HepG2 (cell line): ENCODE measurements around the gene ARMC5. TPM values are rescaled to one million over a fixed set of nuclear protein-coding genes. Genes with fewer than 3 reads are reported as not detected.
A peak's percentile ranks its signal among the peaks of the same experiment; 100 is the strongest.

ENCODE experiments used
- AKAP8 ChIP-seq: sonication (generic); formaldehyde crosslinking; IDR thresholded peaks from 2 replicates; pipeline ENCODE4 v1.5.1; 2020; ENCODE audit warnings: mild to moderate bottlenecking, missing genetic modification reagents
- ESRRA ChIP-seq: sonication (generic); formaldehyde crosslinking; IDR thresholded peaks from 2 replicates; pipeline ENCODE4 v1.5.1; 2020; ENCODE audit warnings: mild to moderate bottlenecking, low read depth, missing genetic modification reagents
- HNRNPLL ChIP-seq: fragments of 200-400 bp; formaldehyde crosslinking; IDR thresholded peaks from 2 replicates; pipeline ENCODE4 v1.6.1; 2017; ENCODE audit warnings: mild to moderate bottlenecking, low read depth, low read length; ENCODE audit not compliant: poor library complexity, severe bottlenecking
- JUNB ChIP-seq: sonication (generic); formaldehyde crosslinking; IDR thresholded peaks from 2 replicates; pipeline ENCODE4 v1.8.0; 2022; ENCODE audit warnings: missing genetic modification reagents, mild to moderate bottlenecking, borderline replicate concordance
- MAF1 ChIP-seq: sonication (generic); formaldehyde crosslinking; IDR thresholded peaks from 2 replicates; pipeline ENCODE4 v1.5.0; 2020; ENCODE audit warnings: missing genetic modification reagents, borderline replicate concordance
- MAFK ChIP-seq, 2 experiments: IDR thresholded peaks in 1 of 2; conservative IDR thresholded peaks in 1 of 2; 2 replicates each; pipeline ENCODE4 v1.6.1; 2011; ENCODE audit warnings: improper control_type of control experiment in 2 of 2, low read length in 2 of 2
- MYNN ChIP-seq: sonication (generic); formaldehyde crosslinking; IDR thresholded peaks from 2 replicates; pipeline ENCODE4 v1.4.0; 2020; ENCODE audit warnings: mild to moderate bottlenecking, low read depth, missing genetic modification reagents
- NBN ChIP-seq: fragments of 450-650 bp; conservative IDR thresholded peaks from 2 replicates; pipeline ENCODE4 v1.6.1; 2017
- NCOA2 ChIP-seq: sonication (generic); formaldehyde crosslinking; IDR thresholded peaks from 2 replicates; pipeline ENCODE4 v1.8.0; 2022; ENCODE audit warnings: inconsistent platforms
- PAWR ChIP-seq: sonication (generic); formaldehyde crosslinking; IDR thresholded peaks from 2 replicates; pipeline ENCODE4 v1.4.0; 2020; ENCODE audit warnings: missing genetic modification reagents, mild to moderate bottlenecking, borderline replicate concordance
- PHF8 ChIP-seq: sonication (generic); formaldehyde crosslinking; IDR thresholded peaks from 2 replicates; pipeline ENCODE4 v1.5.0; 2020; ENCODE audit warnings: missing genetic modification reagents
- RFXAP ChIP-seq: sonication (generic); formaldehyde crosslinking; IDR thresholded peaks from 2 replicates; pipeline ENCODE4 v1.4.0; 2020; ENCODE audit warnings: missing genetic modification reagents, borderline replicate concordance
- SMAD1 ChIP-seq: sonication (generic); formaldehyde crosslinking; IDR thresholded peaks from 2 replicates; pipeline ENCODE4 v1.4.0; 2020; ENCODE audit warnings: missing genetic modification reagents, low read depth, mild to moderate bottlenecking, borderline replicate concordance
- SOX13 ChIP-seq, 3 experiments: fragments of 450-650 bp in 1 of 3; sonication (generic) in 1 of 3; formaldehyde crosslinking in 1 of 3; IDR thresholded peaks in 2 of 3; conservative IDR thresholded peaks in 1 of 3; 2 replicates each; pipeline versions ENCODE4 v1.5.0 to v1.6.1; 2016 to 2020; ENCODE audit warnings: antibody characterized with exemption in 1 of 3, mild to moderate bottlenecking in 1 of 3, missing compliant biosample characterization in 1 of 3, missing genetic modification reagents in 1 of 3, moderate library complexity in 1 of 3
- TAF15 ChIP-seq: fragments of 200-400 bp; formaldehyde crosslinking; IDR thresholded peaks from one replicate; pipeline ENCODE4 v1.6.1; 2018; ENCODE audit warnings: mild to moderate bottlenecking, low read depth, low read length; ENCODE audit not compliant: poor library complexity, severe bottlenecking
- TBP ChIP-seq: sonication (generic); formaldehyde crosslinking; IDR thresholded peaks from 2 replicates; pipeline ENCODE4 v1.5.0; 2020; ENCODE audit warnings: missing genetic modification reagents
- TEAD3 ChIP-seq: optimal IDR thresholded peaks from 2 replicates; pipeline ENCODE3; 2016; ENCODE audit warnings: borderline replicate concordance
- XBP1 ChIP-seq: sonication (generic); formaldehyde crosslinking; IDR thresholded peaks from 2 replicates; pipeline ENCODE4 v1.5.0; 2020; ENCODE audit warnings: missing genetic modification reagents
- YEATS2 ChIP-seq: sonication (generic); formaldehyde crosslinking; IDR thresholded peaks from 2 replicates; pipeline ENCODE4 v1.4.0; 2020; ENCODE audit warnings: missing genetic modification reagents, borderline replicate concordance
- ZNF230 ChIP-seq: sonication (generic); formaldehyde crosslinking; IDR thresholded peaks from 2 replicates; pipeline ENCODE4 v1.4.0; 2020; ENCODE audit warnings: mild to moderate bottlenecking, missing genetic modification reagents
- ZNF30 ChIP-seq: sonication (generic); formaldehyde crosslinking; IDR thresholded peaks from 2 replicates; pipeline ENCODE4 v1.5.0; 2020; ENCODE audit warnings: mild to moderate bottlenecking, missing genetic modification reagents
- ZNF569 ChIP-seq: sonication (generic); formaldehyde crosslinking; IDR thresholded peaks from 2 replicates; pipeline ENCODE4 v1.5.0; 2020; ENCODE audit warnings: mild to moderate bottlenecking, missing genetic modification reagents, moderate library complexity, borderline replicate concordance
- ZNF589 ChIP-seq: sonication (generic); formaldehyde crosslinking; conservative IDR thresholded peaks from 2 replicates; pipeline ENCODE4 v1.8.0; 2022; ENCODE audit warnings: mild to moderate bottlenecking, moderate library complexity, missing genetic modification reagents
- ZNF879 ChIP-seq: sonication (generic); formaldehyde crosslinking; IDR thresholded peaks from 2 replicates; pipeline ENCODE4 v1.8.1; 2023; ENCODE audit warnings: missing genetic modification reagents
- polyA plus RNA-seq, 8 experiments: library from polyadenylated mRNA; depleted of rRNA in 3 of 8; stranded (reverse) in 7 of 8; unstranded in 1 of 8; fragments of >200 nt; fragmentation: Illumina TruSeq in 4 of 8; extraction: Trizol in 4 of 8; gene quantifications; 2 replicates each; pipeline versions ENCODE4 v1.2.1 to v1.2.3, GENCODE V29; 2011 to 2016; ENCODE audit warnings: low read depth in 4 of 8, missing spikeins in 1 of 8, mixed read lengths in 1 of 8; ENCODE audit not compliant: insufficient read depth in 1 of 8
- total RNA-seq, 5 experiments: library from RNA; depleted of rRNA; stranded (reverse); fragments of >200 nt; fragmentation: Illumina TruSeq; extraction: Trizol; gene quantifications; 2 replicates each; pipeline ENCODE4 v1.2.3, GENCODE V29; 2016; ENCODE audit warnings: low read depth in 1 of 5
- TF ChIP-seq, protein P1 (sequence below): IDR thresholded peaks from 2 replicates; pipeline ENCODE4 v1.6.1; 2016; ENCODE audit warnings: low read depth, borderline replicate concordance
- TF ChIP-seq, protein P2 (sequence below): sonication (generic); formaldehyde crosslinking; IDR thresholded peaks from 2 replicates; pipeline ENCODE4 v1.4.0; 2020; ENCODE audit warnings: mild to moderate bottlenecking, low read depth, missing genetic modification reagents
- TF ChIP-seq, protein P3 (sequence below): sonication (generic); formaldehyde crosslinking; IDR thresholded peaks from 2 replicates; pipeline ENCODE4 v1.5.0; 2020; ENCODE audit warnings: mild to moderate bottlenecking, missing genetic modification reagents, borderline replicate concordance

ARMC5 gene
- total and polyA plus RNA-seq, 2 of the 13 experiments (the other 11 are each of a cell fraction or from before 2014, with no cell fraction given), result 10.8 to 22.3 TPM

DNA sequence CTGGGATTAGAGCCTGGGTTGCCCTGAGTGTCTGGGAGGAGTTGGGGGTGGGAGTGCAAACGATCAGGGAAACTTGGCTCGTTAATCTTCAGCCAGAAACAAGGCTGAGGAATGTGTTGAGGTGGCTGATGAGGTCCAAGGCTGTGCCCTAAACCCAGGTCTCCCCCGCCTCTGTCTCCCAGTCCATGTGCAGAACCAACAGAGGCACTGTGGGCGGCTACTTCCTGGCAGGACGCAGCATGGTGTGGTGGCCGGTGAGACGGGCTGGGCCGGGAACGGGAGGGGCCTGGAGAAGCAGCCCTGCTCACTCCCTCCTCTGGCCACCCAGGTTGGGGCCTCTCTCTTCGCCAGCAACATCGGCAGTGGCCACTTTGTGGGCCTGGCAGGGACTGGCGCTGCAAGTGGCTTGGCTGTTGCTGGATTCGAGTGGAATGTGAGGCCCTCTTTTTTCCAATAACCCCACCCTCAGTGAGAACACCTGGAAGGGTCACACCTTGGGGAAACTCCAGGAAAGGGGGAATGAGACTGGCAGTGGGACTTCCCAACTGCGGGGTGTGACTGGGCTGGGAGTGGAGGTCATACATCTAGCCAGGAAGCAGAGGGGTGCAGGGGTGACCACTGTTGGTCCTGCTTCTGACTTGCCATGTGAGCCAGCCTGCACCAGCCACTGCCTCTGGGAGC is 25.3 kb downstream of the ARMC5 start (continued):
- TF ChIP-seq SMAD1 (peak; percentile 55; the same call in 1 of the 2 replicates), NBN (no peak), YEATS2 (CRISPR knock-in tag) (no peak), MAFK (conservative IDR thresholded peaks at IDR 0.05 in 1 of 2, IDR thresholded peaks at IDR 0.05 in 1 of 2; ENCODE audit: low read length in 2 of 2) (no peak), NCOA2 (CRISPR knock-in tag) (peak; percentile 50; the same call in 1 of the 2 replicates), JUNB (CRISPR knock-in tag) (no peak), TAF15 (no peak), ESRRA (no peak), ZNF569 (CRISPR knock-in tag) (no peak), SOX13 (IDR thresholded peaks at IDR 0.05) (no peak), SOX13 (CRISPR knock-in tag; conservative IDR thresholded peaks at IDR 0.05 in 1 of 2, IDR thresholded peaks at IDR 0.05 in 1 of 2) (peak in 1 of 2 experiments; percentile 38; a peak in 1 of 4 replicates), AKAP8 (no peak; the same call in 1 of the 2 replicates), TEAD3 (CRISPR knock-in tag) (peak; percentile 83), PHF8 (CRISPR knock-in tag) (peak; percentile 68), MAF1 (CRISPR knock-in tag) (no peak), ZNF879 (no peak), ZNF589 (CRISPR knock-in tag) (no peak), XBP1 (CRISPR knock-in tag) (no peak), ZNF30 (CRISPR knock-in tag) (no peak), HNRNPLL (no peak), TBP (no peak), ZNF230 (peak; percentile 49), RFXAP (CRISPR knock-in tag) (peak; percentile 33; the same call in 1 of the 2 replicates), MYNN (no peak), PAWR (CRISPR knock-in tag) (no peak)
- TF ChIP-seq, protein P1, sequence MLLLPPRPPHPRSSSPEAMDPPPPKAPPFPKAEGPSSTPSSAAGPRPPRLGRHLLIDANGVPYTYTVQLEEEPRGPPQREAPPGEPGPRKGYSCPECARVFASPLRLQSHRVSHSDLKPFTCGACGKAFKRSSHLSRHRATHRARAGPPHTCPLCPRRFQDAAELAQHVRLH (CRISPR knock-in tag), result peak; percentile 19; the same call in 1 of the 2 replicates
- TF ChIP-seq, protein P2, sequence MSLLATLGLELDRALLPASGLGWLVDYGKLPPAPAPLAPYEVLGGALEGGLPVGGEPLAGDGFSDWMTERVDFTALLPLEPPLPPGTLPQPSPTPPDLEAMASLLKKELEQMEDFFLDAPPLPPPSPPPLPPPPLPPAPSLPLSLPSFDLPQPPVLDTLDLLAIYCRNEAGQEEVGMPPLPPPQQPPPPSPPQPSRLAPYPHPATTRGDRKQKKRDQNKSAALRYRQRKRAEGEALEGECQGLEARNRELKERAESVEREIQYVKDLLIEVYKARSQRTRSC, result no peak
- TF ChIP-seq, protein P3, sequence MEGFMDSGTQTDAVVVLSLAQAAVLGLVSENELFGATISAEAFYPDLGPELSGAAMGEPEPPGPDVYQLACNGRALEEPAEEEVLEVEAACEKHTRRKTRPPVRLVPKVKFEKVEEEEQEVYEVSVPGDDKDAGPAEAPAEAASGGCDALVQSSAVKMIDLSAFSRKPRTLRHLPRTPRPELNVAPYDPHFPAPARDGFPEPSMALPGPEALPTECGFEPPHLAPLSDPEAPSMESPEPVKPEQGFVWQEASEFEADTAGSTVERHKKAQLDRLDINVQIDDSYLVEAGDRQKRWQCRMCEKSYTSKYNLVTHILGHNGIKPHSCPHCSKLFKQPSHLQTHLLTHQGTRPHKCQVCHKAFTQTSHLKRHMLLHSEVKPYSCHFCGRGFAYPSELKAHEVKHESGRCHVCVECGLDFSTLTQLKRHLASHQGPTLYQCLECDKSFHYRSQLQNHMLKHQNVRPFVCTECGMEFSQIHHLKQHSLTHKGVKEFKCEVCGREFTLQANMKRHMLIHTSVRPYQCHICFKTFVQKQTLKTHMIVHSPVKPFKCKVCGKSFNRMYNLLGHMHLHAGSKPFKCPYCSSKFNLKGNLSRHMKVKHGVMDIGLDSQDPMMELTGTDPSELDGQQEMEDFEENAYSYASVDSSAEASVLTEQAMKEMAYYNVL (CRISPR knock-in tag), result no peak
